T-cell (primary cell): ENCODE data around the gene BRIP1. TPM values are rescaled to one million over a fixed set of nuclear protein-coding genes. Genes with fewer than 3 reads are reported as not detected.
"Not testable (repeated sequence)": the region's sequence is repeated elsewhere in the genome, so short reads cannot be mapped to it uniquely, and the experiment has no call there.

Source experiments
- ATAC-seq, 4 experiments: fragments of 200-7000 bp in 3 of 4; fragments of 150-1000 bp in 1 of 4; cut with Tn5 transposase; replicated peaks in 1 of 4; 1 replicate in 3 of 4; 2 replicates in 1 of 4; pipeline ENCODE4 v1.10.0; 2021; ENCODE audit warnings: moderate library complexity in 3 of 4, mild to moderate bottlenecking in 2 of 4, moderate number of reproducible peaks in 1 of 4
- CTCF ChIA-PET, 2 donors: fragments of 300-600 bp; sonication (Branson Sonifier 250); formaldehyde crosslinking; loops; one replicate each; lab custom pipeline; 2022; ENCODE audit warnings: antibody characterized with exemption in 2 of 2; lab: Charles Lee
- POLR2A ChIA-PET, 2 donors: fragments of 300-600 bp; sonication (Branson Sonifier 250); formaldehyde crosslinking; loops; one replicate each; lab custom pipeline; 2022; ENCODE audit warnings: antibody characterized with exemption in 2 of 2; lab: Charles Lee
- DNase-seq, 35 experiments: peaks; one replicate each; pipeline versions ENCODE4 v3.0.0 to v3.0.0-alpha.2; 2013 to 2023
- H3K27ac ChIP-seq: one replicate; pipeline ENCODE4 v1.5.1; 2013; ENCODE audit warnings: low read length
- H3K27me3 ChIP-seq, 2 experiments: replicated peaks in 1 of 2; 1 replicate in 1 of 2; 2 replicates in 1 of 2; pipeline versions ENCODE4 v1.6.1 to v1.7.0; 2013; ENCODE audit warnings: low read length in 1 of 2, mixed read lengths in 1 of 2; ENCODE audit not compliant: control insufficient read depth in 2 of 2, insufficient read depth in 2 of 2; ENCODE audit errors: extremely low read depth in 1 of 2
- H3K36me3 ChIP-seq, 2 donors: 1 replicate in 1 of 2; 2 replicates in 1 of 2; pipeline versions ENCODE4 v1.6.1 to v1.7.0; 2013; ENCODE audit warnings: low read length in 1 of 2; ENCODE audit not compliant: control insufficient read depth in 2 of 2, insufficient read depth in 1 of 2; ENCODE audit errors: extremely low read depth in 1 of 2
- H3K4me1 ChIP-seq, 2 experiments: 1 replicate in 1 of 2; 2 replicates in 1 of 2; pipeline versions ENCODE4 v1.6.1 to v1.7.0; 2013; ENCODE audit warnings: low read length in 2 of 2, mixed read lengths in 1 of 2; ENCODE audit not compliant: insufficient read depth in 2 of 2, control insufficient read depth in 1 of 2; ENCODE audit errors: extremely low read depth in 1 of 2
- H3K4me3 ChIP-seq, 2 donors: 1 replicate in 1 of 2; 2 replicates in 1 of 2; pipeline versions ENCODE4 v1.5.1 to v1.7.0; 2013; ENCODE audit warnings: mild to moderate bottlenecking in 2 of 2, low read length in 1 of 2, moderate library complexity in 1 of 2; ENCODE audit not compliant: control insufficient read depth in 1 of 2; ENCODE audit errors: extremely low read depth in 1 of 2
- H3K9me3 ChIP-seq: 2 replicates; pipeline ENCODE4 v1.7.0; 2013
- H3K27ac Mint-ChIP-seq, 2 donors: one replicate each; pipeline ENCODE4 v1.8.0; 2020 to 2021; ENCODE audit warnings: mild to moderate bottlenecking in 2 of 2, mixed read lengths in 2 of 2
- H3K27me3 Mint-ChIP-seq, 2 donors: one replicate each; pipeline ENCODE4 v1.8.0; 2021 to 2022; ENCODE audit warnings: mixed read lengths in 2 of 2
- H3K36me3 Mint-ChIP-seq: one replicate; pipeline ENCODE4 v1.8.0; 2021; ENCODE audit warnings: mixed read lengths
- H3K4me1 Mint-ChIP-seq, 3 donors: one replicate each; pipeline ENCODE4 v1.8.0; 2020 to 2022; ENCODE audit warnings: mixed read lengths in 3 of 3, mild to moderate bottlenecking in 1 of 3
- H3K4me3 Mint-ChIP-seq, 3 donors: one replicate each; pipeline ENCODE4 v1.8.0; 2020 to 2022; ENCODE audit warnings: mild to moderate bottlenecking in 3 of 3, mixed read lengths in 3 of 3, moderate library complexity in 3 of 3
- H3K9me3 Mint-ChIP-seq, 3 donors: one replicate each; pipeline ENCODE4 v1.8.0; 2020 to 2022; ENCODE audit warnings: mixed read lengths in 3 of 3
- WGBS: methylation state at CpG from one replicate; pipeline ENCODE4 v1.1.5; 2013; ENCODE audit warnings: missing lambda C conversion rate; ENCODE audit not compliant: insufficient coverage; 5-methylcytosine and 5-hydroxymethylcytosine counted together
- total RNA-seq, 35 experiments: library from RNA in 6 of 35; stranded (reverse) in 6 of 35; fragments of 120-200 nt in 1 of 35; gene quantifications; one replicate each; pipeline versions ENCODE4 v1.2.1 to v1.2.4 and lab custom pipeline; 2013 to 2026

BRIP1 gene
- total RNA-seq, 5 donors from 2014 or later (not counting 1 experiment from before 2014, with no cell fraction given), result 1.4 to 3.5 (median 1.7) TPM

DNA sequence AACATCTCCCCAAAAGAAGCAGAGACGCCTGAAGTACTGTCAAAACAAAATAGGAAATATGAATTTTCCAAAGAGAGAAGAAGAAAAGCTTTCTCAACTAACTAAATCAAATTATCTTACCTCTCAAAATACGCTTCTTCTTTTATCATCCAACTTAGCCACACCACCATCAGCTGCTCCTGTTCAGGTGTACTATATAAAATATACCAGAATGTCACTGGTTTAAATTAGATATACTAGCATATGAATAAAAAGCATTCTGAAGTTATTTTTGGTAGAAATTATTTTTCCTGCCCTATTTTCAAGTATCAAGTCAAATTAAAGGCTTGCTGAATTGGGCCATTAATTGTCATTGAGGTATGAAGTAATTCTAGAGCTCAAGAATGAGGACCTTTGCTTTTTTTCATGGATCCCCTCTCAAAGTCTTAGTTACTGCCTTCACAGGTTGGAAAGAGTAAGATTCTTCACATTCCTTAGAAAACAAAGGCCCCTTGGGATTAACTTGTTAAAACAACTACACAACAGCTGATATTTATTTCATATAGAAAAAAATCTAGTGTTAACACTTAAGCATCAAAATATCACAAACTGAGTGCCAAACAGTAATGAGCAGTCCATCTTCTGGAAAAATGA lies 34.3 kb upstream of the BRIP1 start:
- POLR2A ChIA-PET, result no interaction called here

DNA sequence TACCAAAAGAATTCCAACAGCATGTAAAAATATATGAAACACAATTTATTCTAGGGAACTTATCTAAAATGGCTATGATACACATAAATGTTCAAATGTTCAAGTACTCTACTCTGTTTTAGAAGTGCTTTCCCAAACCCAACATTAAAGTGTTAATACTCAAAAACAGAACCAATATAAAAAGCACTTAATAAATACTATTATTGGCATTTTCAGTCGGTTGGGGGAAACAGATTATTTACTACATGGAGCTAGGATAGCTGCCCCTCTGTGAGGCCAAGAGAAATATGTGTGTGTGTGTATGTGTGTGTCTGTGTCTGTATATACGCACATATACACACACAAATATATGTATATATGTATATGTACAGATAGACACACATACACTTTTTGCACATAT lies 32.1 kb upstream of the BRIP1 start:
- H3K4me1 Mint-ChIP-seq, result no peaks in the 10 kb centered on the region
- ATAC-seq (no peak), DNase-seq (no peak)
- Histone ChIP-seq H3K4me1 (no peaks in the 10 kb centered on the region), H3K27me3 (no peaks in the 10 kb centered on the region), H3K27ac (no peak overlapping the region), H3K4me3 (no peak overlapping the region), H3K36me3 (peaks cover 4 to 38% of the 10 kb centered on the region in 2 donors), H3K9me3 (no peaks in the 10 kb centered on the region)
- peaks cover 46% of the 10 kb centered on the region for H3K36me3 Mint-ChIP-seq
- CTCF ChIA-PET, result no interaction called here
- H3K27ac Mint-ChIP-seq, result no peak overlapping the region
- H3K9me3 Mint-ChIP-seq, result no peaks in the 10 kb centered on the region
- H3K4me3 Mint-ChIP-seq, result no peak overlapping the region
- POLR2A ChIA-PET, result no interaction called here
- no peaks in the 10 kb centered on the region for H3K27me3 Mint-ChIP-seq
- WGBS, result no CpG with 5 or more reads among the region's 2 CpGs

More for the DNA sequence above, 34.3 kb upstream of the BRIP1 start:
- H3K27me3 Mint-ChIP-seq, result no peaks in the 10 kb centered on the region
- Histone ChIP-seq H3K27me3 (no peaks in the 10 kb centered on the region), H3K27ac (no peak overlapping the region), H3K4me3 (no peak overlapping the region), H3K9me3 (no peaks in the 10 kb centered on the region), H3K36me3 (peaks cover 3 to 35% of the 10 kb centered on the region in 2 donors), H3K4me1 (no peaks in the 10 kb centered on the region)
- H3K36me3 Mint-ChIP-seq, result peaks cover 44% of the 10 kb centered on the region
- CTCF ChIA-PET, result interaction anchor here in 1 of 2 donors (0.5 kb wide), 1 partner anchor 85 kb away, joined by 3 read pairs; no protein-coding TSS in a partner anchor
- no peaks in the 10 kb centered on the region for H3K4me1 Mint-ChIP-seq
- no peak overlapping the region for H3K4me3 Mint-ChIP-seq
- H3K9me3 Mint-ChIP-seq, result no peaks in the 10 kb centered on the region
- WGBS, result no CpG with 5 or more reads among the region's 2 CpGs
- DNase-seq (no peak), ATAC-seq (no peak)
- no peak overlapping the region for H3K27ac Mint-ChIP-seq

DNA sequence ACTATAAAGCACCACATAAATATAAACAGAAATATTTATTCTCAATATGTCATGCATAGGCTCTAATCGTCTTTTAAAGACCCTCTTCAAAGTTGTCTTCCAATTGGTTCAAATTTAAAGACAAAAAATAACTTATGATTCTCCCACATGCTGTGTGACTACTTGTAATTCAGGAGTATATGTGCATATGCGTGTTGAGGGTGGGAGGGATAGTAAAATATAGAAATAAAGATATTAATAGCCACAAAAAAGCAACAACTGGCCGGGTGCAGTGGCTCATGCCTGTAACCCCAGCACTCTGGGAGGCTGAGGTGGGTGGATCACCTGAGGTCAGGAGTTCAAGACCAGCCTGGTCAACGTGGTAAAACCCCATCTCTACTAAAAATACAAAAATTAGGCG lies 31.0 kb upstream of the BRIP1 start:
- ATAC-seq, H3K27me3 Mint-ChIP-seq, DNase-seq, H3K4me1 ChIP-seq, H3K27me3 ChIP-seq, H3K9me3 Mint-ChIP-seq, H3K9me3 ChIP-seq, H3K4me3 Mint-ChIP-seq, POLR2A ChIA-PET, H3K27ac ChIP-seq, H3K4me3 ChIP-seq, H3K27ac Mint-ChIP-seq, H3K4me1 Mint-ChIP-seq: not testable (repeated sequence)
- CTCF ChIA-PET, result interaction anchor here in 1 of 2 donors (0.7 kb wide), 1 partner anchor 1192 kb away, joined by 3 read pairs; no protein-coding TSS in a partner anchor
- no CpG with 5 or more reads among the region's 5 CpGs for WGBS
- peaks cover 46% of the 10 kb centered on the region for H3K36me3 Mint-ChIP-seq
- peaks cover 6 to 38% of the 10 kb centered on the region in 2 donors for H3K36me3 ChIP-seq

DNA sequence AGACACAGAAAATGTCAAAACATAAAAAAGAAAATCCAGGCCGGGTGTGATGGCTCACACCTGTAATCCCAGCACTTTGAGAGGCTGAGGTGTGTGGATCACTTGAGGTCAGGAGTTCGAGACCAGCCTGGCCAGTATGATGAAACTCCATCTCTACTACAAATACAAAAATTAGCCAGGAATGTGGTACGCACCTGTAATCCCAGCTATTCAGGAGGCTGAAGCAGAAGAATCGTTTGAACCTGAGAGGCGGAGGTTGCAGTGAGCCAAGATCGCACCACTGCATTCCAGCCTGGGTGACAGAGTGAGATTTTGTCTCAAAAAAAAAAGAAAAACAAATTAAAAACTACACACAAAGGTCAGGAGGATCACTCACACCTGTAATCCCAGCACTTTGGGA lies 24.4 kb upstream of the BRIP1 start:
- H3K36me3 Mint-ChIP-seq, result peaks cover 51% of the 10 kb centered on the region
- H3K27ac ChIP-seq, H3K9me3 Mint-ChIP-seq, H3K27ac Mint-ChIP-seq, H3K27me3 ChIP-seq, H3K4me1 Mint-ChIP-seq, H3K4me1 ChIP-seq, H3K27me3 Mint-ChIP-seq, DNase-seq, CTCF ChIA-PET, H3K9me3 ChIP-seq, POLR2A ChIA-PET, H3K4me3 ChIP-seq, H3K4me3 Mint-ChIP-seq, ATAC-seq: not testable (repeated sequence)
- no CpG with 5 or more reads among the region's 6 CpGs for WGBS
- H3K36me3 ChIP-seq, result peaks cover 3 to 31% of the 10 kb centered on the region in 2 donors

DNA sequence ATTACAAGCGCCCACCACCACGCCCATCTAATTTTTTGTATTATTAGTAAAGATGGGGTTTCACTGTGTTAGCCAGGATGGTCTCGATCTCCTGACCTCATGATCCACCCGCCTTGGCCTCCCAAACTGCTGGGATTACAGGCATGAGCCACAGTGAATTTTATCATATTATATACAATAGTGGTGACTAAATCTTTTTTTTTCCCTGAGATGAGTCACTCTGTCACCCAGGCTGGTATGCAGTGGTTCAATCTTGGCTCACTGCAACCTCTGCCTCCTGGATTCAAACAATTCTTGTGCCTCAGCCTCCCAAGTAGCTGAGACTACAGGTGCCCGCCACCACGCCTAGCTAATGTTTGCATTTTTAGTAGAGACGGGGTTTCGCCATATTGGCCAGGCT lies 22.5 kb upstream of the BRIP1 start:
- ATAC-seq, H3K27ac Mint-ChIP-seq, H3K4me1 ChIP-seq, H3K4me3 ChIP-seq, H3K9me3 Mint-ChIP-seq, DNase-seq, H3K27me3 Mint-ChIP-seq, H3K4me1 Mint-ChIP-seq, H3K9me3 ChIP-seq, H3K4me3 Mint-ChIP-seq, H3K27me3 ChIP-seq, H3K27ac ChIP-seq: not testable (repeated sequence)
- peaks cover 49% of the 10 kb centered on the region for H3K36me3 Mint-ChIP-seq
- peaks cover 3 to 25% of the 10 kb centered on the region in 2 donors for H3K36me3 ChIP-seq
- WGBS, result 100% methylated on average over 3 of the region's 8 CpGs
- CTCF ChIA-PET, result interaction anchor here in 1 of 2 donors (0.6 kb wide), 1 partner anchor 40 kb away, joined by 3 read pairs; no protein-coding TSS in a partner anchor
- POLR2A ChIA-PET, result interaction anchor here in 1 of 2 donors (0.6 kb wide), 1 partner anchor 750 kb away, joined by 3 read pairs; no protein-coding TSS in a partner anchor

DNA sequence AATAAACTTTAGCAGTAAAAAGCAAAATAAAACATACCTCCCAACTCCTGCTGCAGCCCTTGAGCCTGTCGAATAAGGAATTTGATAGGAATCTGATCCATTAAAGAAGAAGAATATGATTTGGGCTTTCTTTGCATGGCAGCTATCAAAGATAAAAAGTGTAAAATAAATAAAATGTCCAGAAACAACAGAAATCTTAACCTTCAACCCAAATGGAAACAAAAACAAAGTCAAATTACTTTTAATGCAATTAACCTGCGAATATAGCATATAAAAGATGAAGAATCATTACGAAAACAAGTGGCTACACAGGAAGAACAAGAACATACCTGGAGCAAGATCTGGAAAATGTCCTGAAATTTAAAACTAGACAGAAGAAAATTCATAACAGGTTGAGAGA lies 21.5 kb upstream of the BRIP1 start:
- Histone ChIP-seq H3K27ac (no peak overlapping the region), H3K27me3 (no peaks in the 10 kb centered on the region), H3K4me3 (no peak overlapping the region), H3K4me1 (no peaks in the 10 kb centered on the region), H3K36me3 (peaks cover 0 to 25% of the 10 kb centered on the region in 2 donors), H3K9me3 (no peaks in the 10 kb centered on the region)
- no peaks in the 10 kb centered on the region for H3K4me1 Mint-ChIP-seq
- peaks cover 45% of the 10 kb centered on the region for H3K36me3 Mint-ChIP-seq
- POLR2A ChIA-PET, result interaction anchor here (0.6 kb wide), 3 partner anchors 8 to 749 kb away, joined by 3 to 6 read pairs (median 3); no protein-coding TSS in a partner anchor
- no CpG with 5 or more reads among the region's 3 CpGs for WGBS
- DNase-seq, result no peak
- CTCF ChIA-PET, result no interaction called here
- no peak overlapping the region for H3K4me3 Mint-ChIP-seq
- ATAC-seq, result no peak
- no peak overlapping the region for H3K27ac Mint-ChIP-seq
- no peaks in the 10 kb centered on the region for H3K9me3 Mint-ChIP-seq
- no peaks in the 10 kb centered on the region for H3K27me3 Mint-ChIP-seq
